Cardiac muscle cell (in vitro differentiated cells and primary cell): ENCODE data around the gene FBXO24. TPM values are rescaled to one million over a fixed set of nuclear protein-coding genes. Genes with fewer than 3 reads are reported as not detected.

Experiments
- DNase-seq, 2 donors: peaks; one replicate each; pipeline versions ENCODE4 v3.0.0 to v3.0.0-alpha.2; 2010 to 2017; ENCODE audit warnings: low read depth in 1 of 2, low spot score in 1 of 2
- H3K27ac ChIP-seq: fragments of 200-600 bp; sonication (generic); 2 replicates; pipeline ENCODE4 v1.5.1; 2016
- H3K27me3 ChIP-seq: fragments of 200-600 bp; sonication (generic); 2 replicates; pipeline ENCODE4 v1.6.0; 2016; ENCODE audit warnings: control low read depth
- H3K36me3 ChIP-seq: fragments of 200-600 bp; sonication (generic); 2 replicates; pipeline ENCODE4 v1.5.1; 2016; ENCODE audit warnings: control low read depth
- H3K4me1 ChIP-seq: fragments of 200-600 bp; sonication (generic); 2 replicates; pipeline ENCODE4 v1.8.1; 2017; ENCODE audit warnings: low read depth, mild to moderate bottlenecking, mixed run types
- H3K4me3 ChIP-seq: fragments of 200-600 bp; sonication (generic); 2 replicates; pipeline ENCODE4 v1.5.1; 2016; ENCODE audit warnings: mild to moderate bottlenecking
- H3K9me3 ChIP-seq: fragments of 200-600 bp; sonication (generic); 2 replicates; pipeline ENCODE4 v1.5.1; 2017; ENCODE audit warnings: low read depth, mild to moderate bottlenecking, control low read depth
- CTCF ChIP-seq: IDR thresholded peaks from 2 replicates; pipeline ENCODE4 v1.5.1; 2012; ENCODE audit warnings: low read depth, mild to moderate bottlenecking, low read length
- polyA plus RNA-seq: library from polyadenylated mRNA; unstranded; fragments of >200 nt; fragmentation: Nextera tagmentation; extraction: Ambion mirVana; gene quantifications from 2 replicates; pipeline ENCODE4 v1.2.1, GENCODE V29; 2016
- total RNA-seq: library from RNA; depleted of rRNA; stranded (reverse); fragments of >200 nt; gene quantifications from 2 replicates; pipeline ENCODE4 v1.2.3, GENCODE V29; 2016

The FBXO24 gene
- total and polyA plus RNA-seq, 2 experiments from 2014 or later = 1.9 to 2.3 TPM

DNA sequence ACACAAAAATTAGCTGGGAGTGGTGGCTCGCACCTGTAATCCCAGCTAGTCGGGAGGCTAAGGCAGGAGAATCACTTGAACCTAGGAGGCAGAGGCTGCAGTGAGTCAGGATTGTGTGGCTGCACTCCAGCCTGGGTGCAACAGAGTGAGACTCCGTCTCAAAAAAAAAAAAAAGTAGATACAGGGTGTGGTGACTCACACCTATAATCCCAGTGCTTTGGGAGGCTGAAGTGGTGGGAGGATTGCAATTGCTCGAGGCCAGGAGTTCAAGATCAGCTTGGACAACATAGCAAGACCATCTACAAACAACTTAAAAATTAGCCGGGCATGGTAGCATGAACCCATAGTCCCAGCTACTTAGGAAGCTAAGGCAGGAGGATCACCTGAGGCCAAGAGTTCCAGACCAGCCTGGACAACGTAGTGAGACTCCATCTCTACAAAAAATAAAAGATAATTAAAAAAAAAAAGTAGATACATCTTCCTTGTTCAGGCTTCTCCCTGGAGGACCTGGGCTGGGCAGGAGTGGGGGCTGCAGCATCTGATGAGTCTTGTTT lies 28.3 kb downstream of the FBXO24 start:
- H3K4me3 ChIP-seq = no peak overlapping the region
- H3K27me3 ChIP-seq = no peaks in the 10 kb centered on the region
- no peaks in the 10 kb centered on the region for H3K4me1 ChIP-seq
- no peak overlapping the region for H3K27ac ChIP-seq
- H3K36me3 ChIP-seq = no peaks in the 10 kb centered on the region
- TF ChIP-seq CTCF = no peak
- no peaks in the 10 kb centered on the region for H3K9me3 ChIP-seq
- DNase-seq = no peak

- Histone ChIP-seq H3K27me3 (no peaks in the 10 kb centered on the region), H3K9me3 (no peaks in the 10 kb centered on the region), H3K4me1 (no peaks in the 10 kb centered on the region), H3K36me3 (no peaks in the 10 kb centered on the region), H3K27ac (no peak overlapping the region), H3K4me3 (no peak overlapping the region)
- no peak for DNase-seq
- TF ChIP-seq CTCF = no peak
Measured at GRCh38 chr7:100620239-100620638, 34.1 kb downstream of the FBXO24 start.

GRCh38 chr7:100620804-100621203 lies 34.7 kb downstream of the FBXO24 start:
- TF ChIP-seq CTCF = no peak
- H3K36me3 ChIP-seq = no peaks in the 10 kb centered on the region
- H3K4me1 ChIP-seq = no peaks in the 10 kb centered on the region
- no peak for DNase-seq
- no peaks in the 10 kb centered on the region for H3K27me3 ChIP-seq
- no peak overlapping the region for H3K27ac ChIP-seq
- no peak overlapping the region for H3K4me3 ChIP-seq
- H3K9me3 ChIP-seq = no peaks in the 10 kb centered on the region

DNA sequence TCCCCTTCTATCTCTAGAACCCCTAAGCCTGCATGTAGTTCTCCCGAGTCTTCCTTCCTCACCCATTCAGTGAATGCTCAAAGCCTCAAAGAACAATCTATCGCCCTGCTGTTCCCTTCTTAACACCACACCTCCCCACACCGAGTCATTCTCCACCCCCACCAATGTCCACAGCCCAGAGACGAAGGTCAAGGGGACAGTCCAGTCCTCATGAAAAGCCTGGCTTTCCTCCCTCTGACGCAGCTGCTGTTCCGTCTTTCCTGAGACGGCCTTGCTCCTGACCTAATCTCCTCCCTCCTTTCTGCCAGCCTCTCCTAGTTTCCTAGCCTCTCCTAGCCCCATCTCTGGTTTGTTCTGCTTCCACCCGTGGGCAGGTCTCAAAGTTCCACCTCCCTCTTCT lies 35.4 kb downstream of the FBXO24 start:
- Histone ChIP-seq H3K4me3 (no peak overlapping the region), H3K9me3 (no peaks in the 10 kb centered on the region), H3K27me3 (no peaks in the 10 kb centered on the region), H3K36me3 (no peaks in the 10 kb centered on the region), H3K4me1 (no peaks in the 10 kb centered on the region), H3K27ac (no peak overlapping the region)
- no peak for DNase-seq
- no peak for TF ChIP-seq CTCF

GRCh38 chr7:100623951-100624824 lies 38.1 kb downstream of the FBXO24 start:
- TF ChIP-seq CTCF = no peak
- DNase-seq = no peak
- Histone ChIP-seq H3K9me3 (no peaks in the 10 kb centered on the region), H3K27me3 (no peaks in the 10 kb centered on the region), H3K4me1 (no peaks in the 10 kb centered on the region), H3K27ac (no peak overlapping the region), H3K4me3 (no peak overlapping the region), H3K36me3 (no peaks in the 10 kb centered on the region)
